HG03457 (cell line): ENCODE results near the gene TBC1D32.
"Not testable (repeated sequence)": the region's sequence is repeated elsewhere in the genome, so short reads cannot be mapped to it uniquely, and the experiment has no call there.

Experiments used
- ATAC-seq: cut with Tn5 transposase; IDR thresholded peaks from one replicate; pipeline ENCODE4 v1.9.1; 2021; ENCODE audit warnings: moderate number of reproducible peaks; ENCODE audit not compliant: unreplicated experiment

The TBC1D32 gene

DNA sequence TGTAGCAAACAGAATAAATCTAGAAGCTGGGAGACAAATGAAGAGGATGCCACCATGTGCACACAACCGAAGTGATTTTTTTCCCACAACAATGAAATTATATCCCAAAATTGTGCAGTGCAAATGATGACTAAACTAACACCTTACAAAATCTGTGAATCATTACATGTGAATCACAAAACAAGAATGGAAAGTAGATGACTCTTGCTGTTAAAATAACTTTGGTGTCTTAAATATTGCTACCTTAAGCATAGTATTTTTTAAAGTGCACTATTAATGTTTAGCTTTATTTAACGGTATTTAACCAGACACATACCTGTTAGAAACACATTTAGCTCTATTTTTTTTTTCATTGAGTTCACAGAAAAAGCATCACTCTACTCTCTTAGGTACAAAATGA is 190.8 kb downstream of the TBC1D32 start:
- no peak for ATAC-seq

- ATAC-seq = no peak
Observed at GRCh38 chr6:121142093-121142492, 192.2 kb downstream of the TBC1D32 start.

DNA sequence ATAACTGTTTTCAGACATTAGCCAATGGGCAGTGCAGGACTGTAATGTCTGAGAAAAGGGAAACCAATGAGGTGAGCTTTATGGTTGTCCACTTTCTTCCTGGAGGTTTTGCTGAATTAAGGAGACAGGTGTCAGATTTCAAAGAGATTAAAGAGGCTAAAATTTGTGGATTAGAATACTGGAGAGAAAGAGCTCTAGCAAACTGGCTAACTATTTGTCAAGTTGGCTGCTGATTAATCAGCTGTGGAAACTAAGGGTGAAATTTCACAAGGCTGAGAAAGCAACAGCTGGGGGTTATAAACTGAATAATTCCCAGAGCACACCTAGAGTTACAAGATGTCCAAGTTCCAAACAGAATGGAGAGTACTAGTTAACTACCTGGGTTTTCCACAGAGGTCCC is 198.9 kb downstream of the TBC1D32 start:
- ATAC-seq = no peak

DNA sequence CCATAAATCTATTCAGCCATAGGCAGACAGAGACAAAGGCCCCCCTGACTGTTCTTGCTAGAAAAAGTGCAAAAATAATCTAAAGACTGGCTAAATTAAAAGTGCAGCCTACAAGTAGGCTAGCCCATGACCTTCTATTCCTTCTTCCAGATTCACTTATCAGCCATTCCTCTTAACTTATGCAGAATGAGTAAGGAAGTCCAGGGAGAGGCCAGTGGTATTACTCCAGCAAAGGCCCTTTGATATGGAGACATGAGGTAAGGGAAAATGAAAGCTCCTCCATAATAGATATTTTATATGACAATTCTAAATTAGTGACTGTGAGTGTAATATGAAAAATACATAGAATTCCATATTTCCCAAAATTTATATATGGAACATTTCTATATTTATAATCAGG is 199.4 kb downstream of the TBC1D32 start:
- ATAC-seq = no peak

DNA sequence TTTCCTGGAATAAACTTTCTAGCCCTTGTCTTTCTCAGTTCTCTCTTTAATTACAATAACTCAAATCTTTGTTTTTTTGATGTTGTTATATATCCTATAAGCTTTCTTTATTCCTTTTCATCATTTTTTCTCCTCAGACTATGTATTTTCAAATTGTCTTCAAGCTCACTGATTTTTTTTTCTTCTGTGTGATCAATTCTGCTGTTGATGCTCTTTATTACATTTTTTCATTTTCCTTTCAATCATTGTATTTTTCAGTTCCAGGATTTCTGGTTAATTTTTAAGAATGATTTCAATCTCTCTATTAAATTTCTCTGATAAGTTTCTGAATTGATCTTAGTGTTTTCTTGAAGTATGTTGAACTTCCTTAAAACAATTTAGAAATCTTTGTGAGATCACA is 209.7 kb downstream of the TBC1D32 start:
- no peak for ATAC-seq

DNA sequence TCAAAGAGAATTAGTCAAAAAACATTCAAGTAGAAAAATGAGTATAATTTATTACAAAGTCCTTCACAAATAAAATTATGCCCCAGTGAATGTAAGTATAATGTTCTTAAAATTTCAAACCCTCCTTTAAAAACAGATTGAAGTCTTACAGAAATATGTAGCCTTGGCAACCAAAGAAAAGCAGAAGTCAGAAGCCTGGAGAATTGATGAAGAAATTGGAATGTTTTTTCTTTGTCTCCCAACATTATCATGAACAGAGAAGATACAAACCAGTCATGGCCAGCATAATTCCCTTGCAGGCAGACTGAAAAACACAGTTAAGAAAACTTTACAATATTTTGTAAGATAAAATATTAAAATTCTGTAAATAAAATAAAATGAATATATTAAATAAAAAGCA is 221.9 kb downstream of the TBC1D32 start:
- ATAC-seq = no peak

DNA sequence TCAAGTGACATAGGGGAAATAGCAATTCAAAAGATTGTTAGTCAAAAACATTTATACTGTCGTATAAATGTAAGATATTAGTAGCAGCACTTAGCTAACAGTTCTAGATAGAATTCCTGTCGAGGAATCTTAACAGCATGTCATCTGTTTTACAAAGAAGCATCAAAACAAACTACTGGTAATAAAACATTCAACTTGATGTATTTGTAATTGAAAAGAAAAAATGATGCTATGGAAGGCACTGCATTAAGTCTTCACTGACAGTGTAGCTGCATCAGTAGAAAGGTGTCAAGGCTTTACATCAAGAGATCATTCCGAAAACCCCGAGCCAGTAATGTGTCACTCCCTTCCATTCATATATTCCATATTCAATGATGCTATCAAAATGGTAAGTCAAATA is 223.5 kb downstream of the TBC1D32 start:
- no peak for ATAC-seq

DNA sequence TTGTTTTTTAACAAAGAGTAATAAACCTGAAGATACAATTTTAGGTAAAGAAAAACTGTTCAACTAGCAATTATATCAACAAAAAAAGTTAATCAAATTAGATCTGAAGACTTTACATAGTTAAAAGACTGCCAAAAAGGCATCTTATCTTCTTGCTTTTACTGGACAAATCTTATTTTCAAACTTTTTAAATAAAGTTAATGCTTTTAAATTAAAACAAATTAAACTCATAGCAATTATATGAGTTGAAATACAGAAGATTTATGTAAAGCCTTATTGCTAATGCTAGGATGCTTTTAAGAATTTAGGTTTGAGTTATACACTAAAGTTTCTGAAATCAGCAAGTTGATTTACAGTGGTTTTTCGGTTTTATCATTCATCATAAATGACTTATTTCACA is 227.3 kb downstream of the TBC1D32 start:
- no peak for ATAC-seq

GRCh38 chr6:121105461-121105860 is 228.8 kb downstream of the TBC1D32 start:
- no peak for ATAC-seq

- no peak for ATAC-seq
Observed at GRCh38 chr6:121093928-121094327, 240.4 kb downstream of the TBC1D32 start.

- ATAC-seq = no peak
Observed at GRCh38 chr6:121090492-121090891, 243.8 kb downstream of the TBC1D32 start.

GRCh38 chr6:121086876-121087275 is 247.4 kb downstream of the TBC1D32 start:
- no peak for ATAC-seq

DNA sequence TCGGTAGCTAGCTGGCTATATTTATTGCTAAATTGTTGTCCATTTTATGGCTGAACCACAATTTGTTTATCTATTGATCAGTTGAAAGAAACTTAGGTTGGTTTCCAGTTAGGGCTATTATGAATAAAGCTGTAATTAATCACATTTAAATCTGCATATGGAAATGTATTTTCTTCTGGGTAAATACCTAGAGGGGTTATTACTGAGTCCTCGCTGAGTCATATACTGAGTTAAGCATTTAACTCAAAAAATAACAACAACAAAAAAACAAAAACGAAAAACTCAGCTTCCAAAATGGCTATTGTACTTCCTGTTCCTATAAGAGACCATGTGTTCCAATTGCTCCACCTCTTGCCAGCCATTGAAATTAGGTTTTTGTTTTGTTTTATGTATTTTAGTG is 258.2 kb downstream of the TBC1D32 start:
- ATAC-seq = no peak

- not testable (repeated sequence) for ATAC-seq
Observed at GRCh38 chr6:121068749-121069148, 265.5 kb downstream of the TBC1D32 start.

GRCh38 chr6:121067381-121067780 is 266.9 kb downstream of the TBC1D32 start:
- no peak for ATAC-seq

DNA sequence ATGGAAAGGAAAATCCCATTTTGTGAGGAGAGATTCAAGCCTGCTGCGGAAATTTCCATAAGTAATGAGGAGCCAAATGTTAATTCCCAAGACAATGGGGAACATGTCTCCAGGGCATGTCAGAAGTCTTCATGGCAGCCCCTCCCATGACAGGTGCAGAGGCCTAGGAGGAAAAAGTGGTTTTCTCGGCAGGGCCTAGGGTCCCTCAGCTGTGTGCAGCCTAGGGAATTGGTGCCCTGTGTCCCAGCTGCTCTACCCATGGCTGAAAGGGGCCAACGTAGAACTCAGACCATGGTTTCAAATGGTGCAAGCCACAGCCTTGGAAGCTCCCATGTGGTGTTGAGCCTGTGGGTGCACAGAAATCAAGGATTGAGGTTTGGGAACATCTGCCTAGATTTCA is 269.9 kb downstream of the TBC1D32 start:
- no peak for ATAC-seq

DNA sequence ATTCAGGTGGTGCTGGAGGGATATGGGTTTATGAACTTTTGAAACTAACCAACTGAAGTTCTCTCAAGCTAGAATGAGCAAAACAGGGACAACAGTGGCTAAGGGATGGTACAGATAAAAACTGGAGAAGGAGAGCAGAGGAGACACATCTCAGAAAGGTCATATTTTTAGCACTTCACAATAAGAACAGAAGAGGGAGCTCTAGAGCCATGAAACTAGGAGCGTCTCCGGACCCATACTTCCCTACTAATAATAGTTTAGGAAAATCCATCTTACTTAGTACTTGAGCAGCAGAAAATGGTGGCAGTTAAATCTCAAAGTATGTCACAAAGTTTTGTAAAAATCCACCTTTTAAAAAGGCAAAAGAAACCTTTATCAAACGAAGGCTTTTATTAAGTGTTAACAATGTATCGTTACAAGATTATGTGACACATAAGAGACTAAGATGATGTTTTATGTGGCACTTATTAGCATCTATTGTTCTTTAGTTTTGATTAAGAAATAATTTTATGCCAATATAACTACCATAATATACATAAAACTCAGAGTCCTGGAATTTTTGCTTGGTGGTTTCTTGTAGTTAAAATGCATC is 278.6 kb downstream of the TBC1D32 start:
- ATAC-seq = no peak

- ATAC-seq = not testable (repeated sequence)
Observed at GRCh38 chr6:121048593-121048992, 285.7 kb downstream of the TBC1D32 start.

- not testable (repeated sequence) for ATAC-seq
Observed at GRCh38 chr6:121044905-121045304, 289.4 kb downstream of the TBC1D32 start.

- not testable (repeated sequence) for ATAC-seq
Observed at GRCh38 chr6:121043706-121044105, 290.6 kb downstream of the TBC1D32 start.

DNA sequence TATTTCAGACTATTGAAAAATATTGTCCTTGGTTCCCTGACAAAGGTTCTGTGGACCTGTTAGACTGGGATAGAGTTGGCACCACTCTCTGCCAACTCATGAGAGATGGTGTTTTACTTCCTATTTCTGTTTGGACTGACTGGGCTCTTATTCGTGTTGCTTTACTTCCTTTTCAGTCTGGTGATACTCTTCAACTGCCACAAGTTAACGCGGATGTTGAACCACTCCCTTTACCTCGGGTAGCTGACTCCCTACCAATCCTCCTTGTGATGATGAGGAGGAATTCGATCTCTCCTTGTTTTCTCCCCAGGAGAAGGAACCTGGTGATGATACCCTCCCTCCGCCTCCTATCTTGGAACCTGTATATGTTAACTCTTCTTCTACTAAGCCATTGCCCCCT is 291.1 kb downstream of the TBC1D32 start:
- not testable (repeated sequence) for ATAC-seq

GRCh38 chr6:121042766-121043165 is 291.5 kb downstream of the TBC1D32 start:
- ATAC-seq = no peak

DNA sequence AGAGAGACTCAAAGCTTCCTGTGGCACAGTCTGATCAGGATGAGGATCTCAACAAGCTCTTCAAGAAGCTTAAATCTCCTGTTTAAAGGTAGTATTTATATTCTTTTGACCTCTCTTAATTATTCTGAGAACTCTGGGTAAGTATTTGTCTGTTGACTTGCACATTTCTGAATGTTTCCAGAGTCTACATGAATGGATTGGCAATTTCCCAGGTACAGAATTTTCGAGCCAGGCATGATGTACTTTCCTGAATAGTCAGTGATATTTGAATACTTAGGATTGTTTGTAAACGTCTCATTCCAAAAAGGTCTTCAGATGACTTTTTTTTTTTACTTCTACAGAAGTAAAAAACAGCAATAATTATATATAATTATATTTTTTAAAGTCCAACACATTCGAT is 293.4 kb downstream of the TBC1D32 start:
- ATAC-seq = no peak
